GM21717 (cell line): Measurements from ENCODE around the gene MAP4K4.

Source experiments
- ATAC-seq: cut with Tn5 transposase; IDR thresholded peaks from one replicate; pipeline ENCODE4 v1.9.1; 2021; ENCODE audit warnings: mild to moderate bottlenecking, moderate library complexity; ENCODE audit not compliant: unreplicated experiment

The MAP4K4 gene

DNA sequence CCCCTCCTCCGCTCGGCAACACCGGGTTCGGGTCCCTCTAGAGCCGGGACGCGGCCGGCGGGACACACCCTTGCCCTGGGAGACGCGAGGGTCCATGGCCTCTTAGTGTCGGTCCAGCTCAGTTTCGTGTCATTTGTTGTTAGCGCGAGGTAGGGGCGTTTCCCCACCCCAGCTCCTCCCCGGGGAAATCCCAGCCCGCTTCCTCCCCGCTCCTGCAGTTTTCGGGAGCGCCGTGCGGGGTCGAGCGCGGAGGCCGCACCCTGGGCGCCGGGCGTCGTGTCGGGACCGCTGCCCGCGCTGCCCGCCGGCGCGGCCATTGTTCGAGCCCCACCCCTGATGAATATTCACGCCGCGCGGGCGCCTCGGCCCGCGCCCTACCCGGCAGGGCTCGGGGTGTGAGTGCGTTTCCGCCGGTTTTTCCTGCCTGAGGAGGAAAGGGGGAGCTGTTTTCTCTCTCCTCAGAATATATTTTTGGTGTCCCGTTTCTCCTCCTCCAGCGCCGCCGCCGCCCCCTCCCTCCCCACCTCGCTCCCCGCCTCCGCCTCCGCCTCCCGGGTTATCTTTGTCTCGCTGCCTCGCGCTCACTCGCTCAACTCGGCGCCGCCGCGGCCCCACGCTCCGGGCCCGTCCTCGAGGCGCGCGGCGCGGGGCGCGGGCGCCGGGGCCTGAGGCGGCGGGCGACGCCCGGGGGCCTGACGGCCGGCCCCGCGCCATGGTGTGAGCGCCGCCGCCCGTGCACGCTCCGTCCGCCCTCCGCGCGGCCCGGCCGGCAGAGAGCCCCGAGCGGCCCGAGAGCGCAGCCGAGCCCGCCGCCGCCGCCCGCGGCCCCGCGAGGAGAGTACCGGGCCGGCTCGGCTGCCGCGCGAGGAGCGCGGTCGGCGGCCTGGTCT is at the start of gene MAP4K4:
Gene MAP4K4, plus strand, starts transcription at position 584 of the 890 bp plus-strand sequence. CDS start 374 bp downstream, outside the sequence.
- ATAC-seq = no peak

DNA sequence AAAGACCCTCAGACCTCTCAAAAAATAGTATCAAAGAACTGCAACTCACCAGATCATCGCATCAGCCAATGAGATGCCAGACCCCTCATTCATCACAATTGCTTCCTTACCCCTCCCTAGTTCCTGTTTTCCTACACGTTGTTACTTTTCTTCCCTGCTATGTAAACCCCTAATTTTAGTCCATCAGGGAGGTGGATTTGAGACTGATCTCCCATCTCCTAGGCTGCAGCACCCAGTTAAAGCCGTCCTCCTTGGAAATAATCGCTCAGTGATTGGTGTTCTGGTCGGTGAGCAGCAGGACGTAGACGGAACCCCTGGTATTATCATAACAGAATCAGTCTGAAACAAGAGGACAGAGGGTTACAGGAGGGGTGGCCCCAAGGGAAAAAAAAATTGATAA is 44.0 kb upstream of the MAP4K4 start:
- ATAC-seq = no peak

DNA sequence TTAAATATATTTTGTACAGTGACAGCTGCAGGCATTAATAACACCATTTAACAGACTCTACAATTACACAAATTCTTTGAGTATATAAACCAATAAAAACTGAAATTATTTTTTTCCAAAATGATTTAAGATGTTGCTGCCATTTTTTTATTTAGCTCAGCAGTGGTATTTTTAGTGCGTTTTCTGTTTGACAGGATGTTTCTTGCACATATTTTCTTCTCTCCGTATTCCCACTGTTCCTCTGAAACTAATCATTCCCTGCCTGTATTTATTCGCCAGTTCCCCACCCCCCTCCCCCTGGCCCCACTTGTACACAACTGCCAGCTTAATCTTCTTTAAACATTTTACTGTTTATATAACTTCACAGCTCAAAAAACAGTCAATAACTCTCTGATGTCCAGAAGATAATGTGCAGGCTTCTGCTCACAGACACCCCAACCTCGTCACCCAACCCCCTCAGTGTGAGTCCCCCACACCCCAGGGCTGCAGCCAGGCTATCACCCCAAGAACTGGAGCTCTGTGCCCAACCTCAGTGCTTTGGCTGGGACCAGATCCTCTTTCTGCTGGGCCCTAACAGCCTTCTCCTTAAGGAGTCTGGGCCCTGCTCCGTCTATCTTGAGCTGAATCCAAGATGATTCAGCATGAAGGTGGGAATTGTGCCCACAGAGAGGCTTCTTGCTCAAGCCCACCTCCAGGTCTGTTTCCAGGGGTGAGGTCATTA is 41.6 kb upstream of the MAP4K4 start:
- ATAC-seq = no peak

DNA sequence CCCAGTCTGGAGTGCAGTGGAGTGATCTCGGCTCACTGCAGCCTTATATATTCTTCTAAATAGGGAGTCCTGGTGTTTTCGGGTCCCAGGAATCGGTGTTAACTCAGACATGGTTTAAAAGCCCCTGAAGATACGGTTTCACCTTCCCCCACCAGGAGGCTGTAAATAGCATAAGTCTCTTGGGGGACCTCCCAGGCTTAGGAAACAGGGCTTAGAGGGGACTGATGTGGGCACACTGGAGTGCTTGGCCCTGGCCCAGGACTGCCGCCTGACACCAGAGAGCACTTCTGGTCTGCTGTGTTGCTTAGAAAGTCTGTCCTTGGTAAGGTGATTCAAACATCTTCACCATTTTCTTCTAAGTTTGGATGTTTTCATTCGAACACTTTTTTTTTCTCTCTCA is 39.7 kb upstream of the MAP4K4 start:
- no peak for ATAC-seq

DNA sequence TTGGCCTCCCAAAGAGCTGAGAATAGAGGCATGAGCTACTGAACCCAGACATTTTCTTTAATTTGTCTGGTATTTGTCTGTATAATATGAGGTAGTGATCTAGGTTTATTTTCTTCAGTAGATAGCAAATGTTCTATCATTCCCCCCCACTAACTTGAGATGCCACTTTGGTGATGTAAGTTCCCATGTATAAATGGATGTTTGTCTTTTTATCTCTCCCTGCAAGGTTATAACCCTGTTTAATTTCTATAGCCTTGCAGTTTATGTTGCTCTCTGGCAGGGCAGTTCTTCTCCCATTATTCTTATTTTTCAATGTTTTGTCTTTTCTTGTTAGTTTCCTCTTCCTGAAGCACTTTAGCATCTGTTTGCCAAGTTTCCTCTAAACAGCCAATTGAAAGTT is 39.1 kb upstream of the MAP4K4 start:
- no peak for ATAC-seq

DNA sequence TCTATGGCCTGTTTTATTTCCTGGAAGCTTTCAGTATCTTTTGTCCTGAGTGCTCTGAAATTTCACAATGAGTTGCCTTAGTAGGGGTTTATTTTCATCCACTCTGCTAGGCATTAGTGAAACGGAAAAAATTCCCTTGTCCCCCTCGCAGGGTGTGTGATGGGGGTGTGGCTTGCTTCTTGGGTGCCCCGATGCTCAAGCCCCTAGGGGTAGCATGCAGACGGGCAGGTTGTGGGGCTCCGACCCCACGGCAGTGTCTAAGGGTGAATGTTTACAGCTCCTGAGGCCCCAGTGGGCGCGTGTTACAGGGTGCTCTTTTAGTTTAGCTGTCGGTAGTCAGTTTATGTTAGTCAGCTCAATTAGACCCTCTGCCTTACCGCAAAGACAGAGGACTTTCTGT is 32.2 kb upstream of the MAP4K4 start:
- no peak for ATAC-seq

DNA sequence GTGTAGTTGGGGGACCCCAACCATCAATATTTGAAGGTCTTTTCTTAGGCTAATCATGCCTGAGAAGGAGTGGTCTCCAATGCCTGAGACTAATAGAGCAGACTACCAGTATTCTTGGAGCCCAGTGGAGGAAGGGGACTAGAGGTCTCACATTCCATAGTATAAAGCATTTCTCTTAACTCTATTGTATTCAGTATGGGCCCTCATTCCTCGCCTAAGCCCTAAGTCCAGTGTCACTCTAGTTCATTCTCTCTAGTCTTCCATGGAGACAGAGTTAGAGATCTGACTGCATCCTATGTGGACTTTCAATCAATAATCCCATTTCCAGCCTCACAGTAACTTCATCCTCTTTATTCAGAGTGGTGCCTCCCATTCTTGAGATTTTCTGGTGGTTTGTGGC is 29.7 kb upstream of the MAP4K4 start:
- no peak for ATAC-seq

DNA sequence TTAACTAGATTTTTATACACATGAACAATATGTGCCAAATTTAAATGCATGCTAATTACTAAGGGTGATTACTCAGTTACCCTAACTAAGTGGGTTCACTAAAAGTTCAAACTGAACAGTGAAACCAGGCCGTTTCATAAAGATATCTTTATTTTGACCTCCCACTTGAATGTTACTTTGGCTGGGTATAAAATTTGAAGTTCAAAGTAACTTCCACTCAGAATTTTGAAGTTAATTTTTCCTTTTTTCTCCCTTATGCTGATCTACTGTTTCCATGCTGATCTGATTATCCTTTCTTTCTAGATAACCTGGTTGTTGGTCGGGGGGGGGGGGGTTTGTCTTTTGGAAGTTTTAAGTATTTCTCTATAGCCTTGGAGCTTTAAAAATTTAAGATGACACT is 25.5 kb upstream of the MAP4K4 start:
- ATAC-seq = no peak

DNA sequence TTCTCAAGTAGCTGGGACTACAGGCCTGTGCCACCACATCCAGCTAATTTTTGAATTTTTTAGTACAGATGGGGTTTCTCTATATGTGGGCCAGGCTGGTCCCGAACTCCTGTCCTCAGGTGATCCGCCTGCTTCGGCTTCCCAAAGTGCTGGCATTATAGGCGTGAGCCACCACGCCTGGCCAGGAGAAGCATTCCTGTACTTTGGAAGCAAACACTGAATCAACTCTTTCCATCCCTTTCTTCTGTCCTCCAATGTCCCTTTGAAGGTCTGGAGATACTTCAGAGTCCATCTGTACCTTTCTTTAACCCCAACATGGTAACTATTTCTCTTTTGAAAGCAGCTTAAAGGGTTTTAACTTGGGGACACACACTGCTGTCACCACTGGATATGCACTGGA is 23.6 kb upstream of the MAP4K4 start:
- ATAC-seq = no peak

DNA sequence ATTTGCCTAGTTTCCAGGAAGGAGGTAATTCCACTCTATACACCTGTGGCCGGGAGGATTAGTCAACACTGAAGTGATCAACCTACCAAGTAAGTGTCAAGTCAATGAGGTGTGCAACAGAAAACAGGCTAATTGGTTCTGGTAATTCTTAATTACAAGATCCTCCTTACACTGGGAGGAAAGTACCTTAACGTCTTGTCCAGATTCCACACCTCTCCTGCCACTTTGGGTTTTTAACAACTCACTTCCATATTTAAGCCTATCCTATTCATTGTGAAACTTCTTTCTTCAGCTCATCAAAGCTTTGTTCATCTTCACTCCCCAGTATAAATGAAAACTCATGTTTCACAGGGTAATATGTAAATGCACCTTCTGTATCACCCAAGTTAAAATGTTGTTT is 22.0 kb upstream of the MAP4K4 start:
- ATAC-seq = no peak

DNA sequence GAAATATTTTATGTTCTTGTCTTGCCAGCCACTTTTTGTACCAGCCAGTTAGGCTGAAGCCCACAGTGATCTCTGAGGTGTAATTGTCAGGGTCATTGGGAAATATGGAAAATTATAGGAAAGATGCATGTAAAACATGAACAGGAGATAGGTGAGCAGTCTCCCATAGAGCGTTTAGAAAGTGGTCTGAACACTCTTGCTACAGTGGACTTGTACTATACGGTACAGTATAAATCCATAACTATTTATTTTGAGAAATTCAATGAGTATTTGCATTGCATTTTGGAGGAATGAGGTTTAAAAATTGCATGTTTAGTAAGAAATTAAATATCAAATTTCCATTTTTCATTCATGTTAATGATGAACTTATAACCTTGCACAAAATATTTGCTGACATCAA is 20.8 kb upstream of the MAP4K4 start:
- ATAC-seq = no peak

DNA sequence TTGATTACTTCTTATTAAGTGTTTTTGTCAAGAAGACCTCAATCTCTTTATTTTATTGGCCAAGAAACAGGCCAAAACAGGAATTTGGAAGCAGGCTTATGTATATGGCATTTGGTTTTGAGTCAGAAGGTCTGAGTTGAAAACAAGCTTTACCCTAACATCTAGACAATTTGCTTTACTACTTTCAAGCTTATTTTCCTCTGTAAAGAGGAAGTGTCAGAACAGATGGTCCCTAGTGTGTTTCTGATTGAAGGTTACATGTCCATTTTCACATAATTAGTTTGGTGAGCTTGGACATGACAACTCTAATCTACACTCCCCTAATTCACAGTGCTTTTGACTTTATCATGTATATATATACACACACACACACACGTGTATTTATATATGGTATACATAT is 19.8 kb upstream of the MAP4K4 start:
- ATAC-seq = no peak

DNA sequence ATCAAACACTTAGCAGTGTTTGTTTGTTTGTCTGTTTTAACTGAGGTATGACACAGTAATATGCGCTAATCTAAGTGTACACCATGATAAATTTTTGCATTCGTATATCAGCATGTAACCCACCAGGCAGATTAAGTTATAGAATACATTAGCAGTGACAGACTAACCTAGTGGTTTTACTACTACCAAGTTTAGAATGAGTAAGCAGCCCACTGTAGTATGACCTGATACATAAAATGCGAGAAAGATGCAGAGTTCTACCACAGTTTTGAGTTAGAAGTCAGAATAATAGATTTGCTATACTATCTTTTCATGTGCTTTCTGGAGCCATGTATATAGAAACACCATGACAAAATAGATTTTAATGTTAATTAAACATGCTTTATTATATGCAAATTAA is 19.1 kb upstream of the MAP4K4 start:
- no peak for ATAC-seq

DNA sequence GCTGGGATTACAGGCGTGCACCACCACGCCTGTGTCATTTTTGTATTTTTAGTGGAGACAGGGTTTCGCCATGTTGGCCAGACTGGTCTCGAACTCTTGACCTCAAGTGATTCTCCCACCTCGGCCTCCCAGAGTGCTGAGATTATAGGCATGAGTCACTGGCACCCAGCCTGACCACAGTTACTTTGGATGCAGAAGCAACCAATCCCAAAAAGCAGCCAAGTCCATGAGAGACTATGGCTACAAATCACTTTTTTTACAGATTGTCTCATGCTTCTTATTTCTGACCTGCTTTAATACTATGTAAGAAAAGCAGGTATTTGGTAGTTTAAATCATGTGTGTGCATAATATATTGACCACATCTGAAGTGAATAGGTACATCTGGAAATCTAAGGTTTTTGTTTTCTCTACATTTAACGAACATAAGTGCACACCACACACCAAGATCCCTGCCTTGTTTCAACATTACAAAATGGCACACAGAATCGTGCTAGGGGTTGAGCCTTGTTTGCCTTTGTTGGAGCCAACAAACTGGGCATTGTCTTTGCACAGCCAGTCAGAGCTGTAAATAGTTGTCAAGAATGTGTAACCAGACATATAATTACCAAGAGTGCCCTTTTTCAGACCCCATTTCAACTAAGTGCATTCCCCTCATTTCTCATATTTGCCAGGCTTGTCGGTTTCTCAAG is 18.3 kb upstream of the MAP4K4 start:
- no peak for ATAC-seq

DNA sequence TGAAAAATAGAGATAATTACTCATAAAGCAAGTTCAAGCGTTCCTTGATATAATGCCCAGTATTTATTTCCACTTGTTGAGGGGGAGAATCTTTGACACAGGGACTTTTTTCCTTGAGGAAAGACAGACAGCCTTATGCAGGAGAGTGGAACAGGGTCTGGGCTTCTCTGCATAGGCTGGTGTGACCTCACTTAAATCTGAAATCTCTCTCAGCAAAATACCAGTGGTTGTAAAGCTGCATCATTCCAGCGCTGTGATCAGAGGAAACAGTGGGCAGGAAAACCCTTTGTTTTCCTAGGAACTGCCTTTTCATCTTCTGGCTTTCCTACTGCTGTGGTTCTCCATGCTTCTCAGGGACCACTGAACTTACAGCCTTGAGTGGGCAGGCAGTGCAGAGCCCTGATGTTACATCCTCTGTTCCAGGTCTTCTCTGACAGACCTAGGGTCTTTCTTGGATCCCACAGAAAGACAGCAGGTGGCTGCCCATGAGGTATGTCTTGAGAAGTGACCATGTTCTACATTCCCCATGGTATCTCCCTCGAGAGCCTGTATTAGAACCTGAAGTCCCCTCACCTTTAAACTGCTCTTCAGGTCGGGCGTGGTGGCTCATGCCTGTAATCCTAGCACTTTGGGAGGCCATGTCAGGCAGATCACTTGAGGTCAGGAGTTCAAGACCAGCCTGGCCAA is 17.6 kb upstream of the MAP4K4 start:
- ATAC-seq = no peak

DNA sequence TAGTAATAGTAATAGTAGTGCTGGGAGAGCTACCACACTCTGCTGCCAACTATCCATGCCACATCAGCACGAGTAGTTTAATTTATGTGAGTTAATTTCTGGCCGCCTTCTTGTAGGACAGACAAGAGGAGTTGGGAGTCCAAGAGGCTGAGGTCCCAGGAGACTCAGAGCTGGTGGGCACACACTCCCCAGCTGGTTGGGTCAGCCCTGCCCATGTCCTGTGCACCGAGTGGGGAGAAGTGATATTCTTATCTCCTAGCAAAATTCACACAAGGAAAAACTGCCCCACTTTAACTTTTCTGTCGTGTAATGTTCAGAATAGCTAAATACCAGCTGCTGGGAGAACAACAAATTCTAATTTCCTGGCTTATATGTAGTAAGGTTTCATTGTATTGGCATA is 15.2 kb upstream of the MAP4K4 start:
- ATAC-seq = no peak

DNA sequence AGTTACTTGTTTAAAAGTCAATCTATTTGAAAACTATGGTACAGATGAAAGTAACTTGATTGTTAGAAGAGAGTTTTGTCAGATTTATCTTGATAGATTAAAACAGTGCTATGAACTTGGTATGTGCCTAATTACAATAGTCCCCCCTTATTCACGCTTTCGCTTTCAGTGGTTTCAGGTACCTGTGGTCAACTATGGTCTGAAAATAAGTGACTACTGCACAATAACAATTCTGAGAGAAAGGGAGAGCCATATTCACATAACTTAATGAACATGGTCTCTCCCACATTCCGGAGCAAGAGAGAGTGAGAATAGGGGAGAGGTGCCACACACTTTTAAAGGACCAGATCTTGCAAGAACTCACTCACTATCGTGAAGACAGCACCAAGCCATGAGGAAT is 13.2 kb upstream of the MAP4K4 start:
- ATAC-seq = no peak

DNA sequence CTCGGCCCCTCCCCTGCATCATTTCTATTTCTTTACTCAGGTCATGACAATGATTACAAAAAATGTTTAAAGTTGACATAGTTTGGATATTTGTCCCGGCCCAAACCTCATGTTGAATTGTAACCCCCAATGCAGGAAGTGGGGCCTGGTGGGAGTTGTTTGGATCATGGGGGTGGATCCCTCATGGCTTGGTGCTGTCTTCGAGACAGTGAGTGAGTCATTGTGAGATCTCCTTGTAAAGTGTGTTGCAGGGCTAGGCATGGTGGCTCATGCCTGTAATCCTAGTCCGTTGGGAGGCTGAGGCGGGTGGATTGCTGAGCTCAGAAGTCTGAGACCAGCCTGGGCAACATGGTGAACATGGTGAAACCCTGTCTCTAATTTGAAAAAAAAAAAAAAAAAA is 9.2 kb upstream of the MAP4K4 start:
- ATAC-seq = no peak

DNA sequence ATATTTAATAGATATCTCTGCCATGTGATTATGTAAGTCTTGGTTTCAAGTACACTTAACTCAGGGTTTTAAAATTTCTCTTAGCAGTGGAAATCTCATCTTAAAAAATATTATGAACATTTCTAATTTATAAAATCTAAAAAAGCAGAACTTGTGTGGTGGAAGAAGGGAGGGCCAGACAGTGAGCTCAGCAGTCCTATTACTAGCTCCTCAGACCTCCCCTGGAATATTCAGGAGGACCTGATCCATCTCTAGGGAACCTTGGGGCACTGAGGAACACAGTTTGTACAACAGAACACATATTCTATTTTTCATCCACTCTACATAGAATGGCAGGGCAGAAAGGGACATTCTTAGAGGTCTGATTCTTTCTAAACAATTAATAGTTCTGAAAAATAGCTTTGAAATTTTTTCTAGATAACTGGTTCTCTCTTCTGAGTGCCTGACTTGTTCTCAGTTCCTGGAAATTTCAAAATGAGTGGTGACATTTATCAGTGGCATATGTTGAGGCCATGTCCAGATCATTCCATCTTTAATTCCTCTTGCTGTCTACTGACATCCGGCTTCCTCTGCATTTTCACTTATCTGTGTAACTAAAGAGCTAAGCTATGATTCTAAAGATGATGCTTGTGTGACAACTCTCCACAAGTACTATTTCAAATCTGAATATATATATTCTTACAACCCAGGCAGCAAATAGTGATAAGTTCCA is 8.2 kb upstream of the MAP4K4 start:
- ATAC-seq = no peak

DNA sequence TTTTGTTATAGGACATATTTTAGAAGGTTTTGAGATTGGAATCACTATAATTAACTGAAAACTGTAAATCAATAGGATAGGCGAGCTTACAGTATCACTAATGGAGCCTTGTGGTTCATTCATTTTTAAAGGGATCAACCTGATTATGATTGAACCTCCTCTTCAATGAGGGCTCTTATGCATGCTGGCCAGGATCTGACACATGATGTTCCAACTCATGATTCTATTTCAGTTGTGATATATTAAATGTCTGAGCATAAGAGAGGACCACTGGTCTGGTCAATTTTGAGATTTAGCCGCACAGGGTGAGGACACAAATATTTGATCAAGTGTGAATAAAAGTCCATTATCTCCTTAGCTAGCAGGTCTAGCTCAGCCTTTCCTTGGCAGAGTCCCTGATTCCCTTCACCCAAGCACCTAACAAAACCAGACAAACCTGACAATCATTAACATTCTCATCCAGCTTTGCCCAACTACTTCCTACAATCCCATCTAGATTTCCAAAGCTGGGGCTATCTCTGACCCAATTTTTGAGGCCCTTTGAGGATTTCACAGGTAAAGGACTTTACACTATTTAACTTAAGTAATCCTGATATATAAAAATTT is 6.9 kb upstream of the MAP4K4 start:
- no peak for ATAC-seq
